H1 (cell line): ENCODE results near the gene FTL. TPM values are rescaled to one million over a fixed set of nuclear protein-coding genes. Genes with fewer than 3 reads are reported as not detected.

Experiments used
- SIN3A ChIP-seq, 2 experiments: IDR thresholded peaks in 1 of 2; conservative IDR thresholded peaks in 1 of 2; 2 replicates each; pipeline ENCODE4 v1.6.1; 2011 to 2012; ENCODE audit warnings: low read length in 2 of 2, improper control_type of control experiment in 1 of 2, low read depth in 1 of 2, mild to moderate bottlenecking in 1 of 2
- SIX5 ChIP-seq: IDR thresholded peaks from 2 replicates; pipeline ENCODE4 v1.6.1; 2011; ENCODE audit warnings: mild to moderate bottlenecking, low read depth, low read length
- SRF ChIP-seq: IDR thresholded peaks from 2 replicates; pipeline ENCODE4 v1.6.1; 2011; ENCODE audit warnings: mild to moderate bottlenecking, low read depth, low read length, moderate library complexity
- YY1 ChIP-seq: IDR thresholded peaks from 2 replicates; pipeline ENCODE4 v1.6.1; 2011; ENCODE audit warnings: low read depth, mild to moderate bottlenecking, low read length
- polyA plus RNA-seq, 7 experiments: library from polyadenylated mRNA; depleted of rRNA in 3 of 7; stranded (reverse) in 5 of 7; unstranded in 2 of 7; fragments of >200 nt in 5 of 7; fragments of 200-250 nt in 2 of 7; gene quantifications; 1 replicate in 5 of 7; 2 replicates in 1 of 7; 4 replicates in 1 of 7; pipeline versions ENCODE4 v1.2.1 to v1.2.3, GENCODE V29; 2011 to 2013; ENCODE audit warnings: missing spikeins in 2 of 7, mixed read lengths in 2 of 7
- total RNA-seq: library from RNA; stranded (reverse); fragmentation: NEBNext Ultra II Directional; extraction: Animal tissue kit (Norgen Biotek cat#: 25700); gene quantifications from 2 replicates; pipeline ENCODE4 v1.2.1, GENCODE V29; 2021

The FTL gene
- total and polyA plus RNA-seq, 2 of the 8 experiments (the other 6 are each of a cell fraction or from before 2014, with no cell fraction given): 1,751 to 2,427 TPM

GRCh38 chr19:48975947-48976847 lies 11.1 kb downstream of the FTL start (continued):
- TF ChIP-seq SIN3A (conservative IDR thresholded peaks at IDR 0.05 in 1 of 2, IDR thresholded peaks at IDR 0.05 in 1 of 2; ENCODE audit: low read depth in 1 of 2, low read length in 2 of 2) (peak in 1 of 2 experiments; percentile 28; a peak in 1 of 4 replicates), SIX5 (peak; percentile 98), YY1 (peak; percentile 44; the same call in 1 of the 2 replicates), SRF (no peak)
